HG02938 (cell line): ENCODE measurements around the gene TBCCD1.
"Not testable (repeated sequence)": the region's sequence is repeated elsewhere in the genome, so short reads cannot be mapped to it uniquely, and the experiment has no call there.

Experiments
- ATAC-seq: cut with Tn5 transposase; IDR thresholded peaks from one replicate; pipeline ENCODE4 v1.9.1; 2021; ENCODE audit warnings: mild to moderate bottlenecking, moderate library complexity; ENCODE audit not compliant: unreplicated experiment

TBCCD1 gene

DNA sequence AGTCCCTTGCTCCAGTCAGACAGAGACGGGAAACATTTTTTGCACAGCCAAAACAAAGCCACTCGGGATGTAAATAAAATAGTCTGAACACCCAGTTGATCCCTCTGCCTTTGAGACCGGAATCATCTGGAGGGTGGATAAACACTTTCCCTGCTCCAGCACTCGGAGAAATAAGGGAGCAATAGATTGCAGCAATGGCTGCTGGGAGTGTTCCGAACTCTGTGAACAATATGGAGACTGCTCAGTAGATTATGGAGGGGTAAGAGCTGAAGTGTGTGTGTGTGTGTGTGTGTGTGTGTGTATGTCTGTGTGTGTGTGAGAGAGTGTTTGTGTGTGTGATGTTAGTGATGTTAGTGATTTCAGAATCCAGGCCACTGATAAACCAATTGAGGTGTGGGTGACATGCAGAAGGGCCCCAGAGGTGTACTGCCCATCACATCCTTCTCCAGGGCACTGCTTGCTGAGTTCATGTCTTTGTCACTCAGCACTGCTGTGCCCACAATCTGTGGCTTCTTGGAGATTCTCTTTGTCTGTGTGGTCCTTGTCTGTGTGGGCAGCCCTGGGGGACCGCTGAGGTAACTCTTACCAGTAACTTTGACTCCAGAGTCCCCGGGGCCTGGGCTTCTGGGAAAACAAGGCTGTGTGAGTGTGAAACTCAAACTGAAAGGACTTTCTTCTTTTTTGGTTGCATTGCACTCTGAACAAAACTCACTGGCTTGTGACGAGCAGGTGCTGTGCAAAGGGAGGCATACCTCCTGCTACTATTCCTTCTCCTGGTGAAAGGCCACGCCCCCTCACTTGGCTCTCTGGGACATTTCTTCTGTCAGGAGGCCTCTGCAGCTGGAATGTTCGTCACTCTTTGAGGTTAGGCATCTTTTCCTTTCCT, 45.9 kb downstream of the TBCCD1 start:
- peak; percentile 60 for ATAC-seq

DNA sequence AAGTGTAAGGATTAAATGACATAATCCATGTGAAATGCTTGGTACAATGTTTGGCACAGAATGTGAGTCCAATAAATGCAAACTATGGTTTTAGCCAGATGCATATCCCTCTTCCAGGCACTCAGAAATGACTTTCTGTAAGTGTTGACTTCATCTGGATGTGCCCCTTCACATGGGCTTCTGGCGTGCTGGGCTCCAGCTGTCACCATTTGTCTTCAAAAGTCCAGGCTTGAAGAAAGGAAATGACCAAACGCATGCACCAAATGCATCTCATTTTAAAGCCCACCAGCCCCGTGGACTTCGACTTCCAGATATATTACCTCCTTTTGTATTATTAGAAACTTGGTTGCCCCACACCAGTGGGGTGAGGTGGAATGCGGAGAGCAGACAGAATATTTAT, 46.7 kb downstream of the TBCCD1 start:
- ATAC-seq, result no peak

DNA sequence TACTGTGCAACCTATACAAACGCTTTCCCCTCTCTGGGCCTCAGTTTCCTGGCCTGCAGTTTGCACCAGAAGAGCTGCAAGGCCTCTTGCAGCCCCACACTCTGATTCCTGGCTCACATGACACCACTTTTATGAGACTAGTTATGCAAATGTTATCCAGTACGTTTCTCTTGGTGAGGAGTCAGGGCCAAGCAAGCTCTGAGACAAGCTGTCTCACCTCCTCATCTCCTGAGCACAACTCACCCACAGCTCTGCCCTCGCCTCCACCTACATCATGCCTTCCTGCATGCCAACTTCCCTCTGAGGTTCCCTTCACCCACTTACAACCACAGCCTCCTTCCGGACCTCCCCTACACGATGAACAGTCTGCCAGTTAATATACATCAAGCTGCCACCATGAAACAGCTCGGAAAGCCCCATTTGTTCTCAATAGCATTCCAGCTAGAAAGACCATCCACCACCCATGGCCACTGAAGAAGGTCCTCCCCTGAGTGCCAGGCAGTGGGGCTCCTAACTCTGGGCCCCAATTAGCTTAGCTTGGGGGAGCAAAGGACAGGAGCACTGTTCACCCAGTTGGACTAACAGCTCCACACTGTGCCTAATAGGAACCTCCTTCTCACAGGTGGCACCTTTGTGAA, 48.0 kb downstream of the TBCCD1 start:
- no peak for ATAC-seq

- no peak for ATAC-seq
Observed at GRCh38 chr3:186517218-186517617, 49.9 kb downstream of the TBCCD1 start.

DNA sequence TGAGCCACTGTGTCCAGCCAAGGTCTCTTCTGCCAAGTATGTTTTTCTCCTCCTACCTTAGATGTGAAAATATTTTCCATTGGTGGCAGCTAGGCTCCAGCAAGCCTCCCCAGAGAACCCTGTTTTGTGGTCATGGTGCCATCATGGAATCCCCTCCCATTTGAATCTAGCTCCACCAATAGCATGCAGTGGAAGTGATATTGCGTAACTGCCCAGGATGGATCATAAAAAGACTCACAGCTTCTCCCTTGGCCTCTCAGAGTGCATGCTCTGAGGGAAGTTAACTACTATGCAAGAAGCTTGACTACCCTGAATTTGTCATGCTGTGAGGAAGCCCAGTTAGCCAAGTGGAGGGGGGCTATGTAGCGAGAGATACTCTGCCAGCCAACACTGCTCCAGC, 50.5 kb downstream of the TBCCD1 start:
- ATAC-seq, result no peak

DNA sequence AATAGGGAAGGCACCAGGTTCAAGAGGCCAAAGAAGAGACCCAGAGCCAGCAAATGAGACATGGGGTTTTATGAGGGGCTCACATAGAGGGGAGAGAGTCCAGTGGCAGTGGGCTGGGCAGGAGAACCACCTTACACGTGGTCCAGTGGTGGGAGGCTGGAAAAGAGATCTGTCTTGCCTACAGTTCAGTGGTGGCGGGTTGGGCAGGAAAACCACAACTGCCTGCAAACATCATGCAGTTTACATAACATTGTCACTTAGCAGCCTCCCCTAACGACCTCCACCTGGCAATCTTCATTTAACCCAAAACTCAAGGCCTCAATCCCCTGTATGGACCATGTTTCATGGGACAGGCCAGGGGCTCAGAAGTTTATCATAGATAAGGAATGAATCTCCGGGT, 52.0 kb downstream of the TBCCD1 start:
- no peak for ATAC-seq

GRCh38 chr3:186514296-186515002, 52.7 kb downstream of the TBCCD1 start:
- ATAC-seq, result no peak

GRCh38 chr3:186513386-186513785, 53.8 kb downstream of the TBCCD1 start:
- ATAC-seq, result no peak

DNA sequence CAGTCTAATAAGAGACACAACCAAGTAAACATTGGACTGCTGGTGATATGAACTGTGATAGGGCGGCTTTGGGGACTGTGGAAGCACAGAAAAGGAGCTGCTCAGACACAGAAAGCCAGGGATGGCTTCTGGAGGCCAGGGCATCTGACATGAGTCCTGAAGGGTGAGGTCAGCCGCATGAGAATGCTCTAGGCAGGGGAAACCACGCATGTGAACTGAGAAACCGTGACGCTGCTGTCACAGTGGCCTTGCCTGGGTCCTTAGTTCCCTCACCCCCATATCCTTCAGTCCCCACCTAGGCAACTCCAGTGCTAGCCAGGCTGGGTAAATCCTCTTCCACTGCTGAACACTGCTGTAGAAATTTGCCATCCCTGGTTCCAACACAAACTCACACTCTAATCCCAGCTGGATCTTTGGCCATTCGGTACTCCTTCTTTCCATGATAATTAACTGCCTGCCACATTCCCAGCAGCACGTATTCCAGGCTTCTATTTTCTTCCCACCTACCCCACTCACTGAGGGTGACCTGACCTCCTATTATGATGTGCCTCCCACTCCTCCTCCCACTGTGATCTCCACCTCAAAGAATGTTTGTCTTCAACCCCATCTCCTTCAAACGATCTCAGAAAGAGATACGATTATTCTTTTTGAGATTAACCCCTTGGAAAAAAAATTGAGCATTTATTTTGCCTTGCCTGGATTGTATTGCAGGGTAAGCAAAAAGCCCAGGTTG, 54.4 kb downstream of the TBCCD1 start:
- no peak for ATAC-seq

GRCh38 chr3:186511702-186512101, 55.4 kb downstream of the TBCCD1 start:
- ATAC-seq, result no peak

DNA sequence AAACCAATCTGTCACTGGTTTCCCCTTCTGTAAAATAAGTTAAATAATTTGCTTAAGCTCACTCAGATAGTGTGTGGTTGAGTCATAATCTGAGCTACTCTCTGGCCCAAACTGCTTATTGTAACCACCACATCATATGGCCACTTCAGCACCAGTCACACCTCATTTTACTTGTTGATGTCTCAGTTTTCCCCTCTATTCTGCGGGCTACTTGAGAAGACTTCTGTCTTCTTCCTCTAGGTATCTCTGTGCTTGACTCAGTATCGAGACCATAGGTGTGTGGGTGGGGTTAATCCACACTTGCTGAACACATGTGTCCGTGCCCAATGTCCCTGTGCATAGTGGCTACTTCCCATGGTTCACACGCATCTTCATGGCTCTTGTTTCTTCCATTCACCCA, 55.9 kb downstream of the TBCCD1 start:
- ATAC-seq, result peak; percentile 82

- ATAC-seq, result peak; percentile 21
Observed at GRCh38 chr3:186510374-186511079, 56.6 kb downstream of the TBCCD1 start.

DNA sequence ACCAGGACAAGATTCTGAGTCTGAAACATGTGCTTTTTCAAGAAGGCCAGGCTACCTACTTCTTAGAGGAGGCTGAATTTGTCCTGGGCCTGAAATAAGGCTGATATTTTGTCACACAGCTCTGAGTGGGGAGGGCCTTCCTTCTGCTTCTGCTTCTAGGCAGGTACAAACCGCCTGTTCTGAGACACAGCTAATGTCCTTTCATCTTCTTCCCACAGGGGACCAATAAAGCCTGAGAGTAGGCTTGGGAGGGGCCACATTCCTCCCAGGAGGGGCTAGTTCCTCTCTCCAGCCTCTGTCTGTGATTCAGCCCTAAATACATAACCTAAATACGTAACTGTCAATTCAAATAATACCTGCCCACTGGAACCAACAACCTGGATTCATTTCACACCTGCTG, 57.7 kb downstream of the TBCCD1 start:
- ATAC-seq, result no peak

DNA sequence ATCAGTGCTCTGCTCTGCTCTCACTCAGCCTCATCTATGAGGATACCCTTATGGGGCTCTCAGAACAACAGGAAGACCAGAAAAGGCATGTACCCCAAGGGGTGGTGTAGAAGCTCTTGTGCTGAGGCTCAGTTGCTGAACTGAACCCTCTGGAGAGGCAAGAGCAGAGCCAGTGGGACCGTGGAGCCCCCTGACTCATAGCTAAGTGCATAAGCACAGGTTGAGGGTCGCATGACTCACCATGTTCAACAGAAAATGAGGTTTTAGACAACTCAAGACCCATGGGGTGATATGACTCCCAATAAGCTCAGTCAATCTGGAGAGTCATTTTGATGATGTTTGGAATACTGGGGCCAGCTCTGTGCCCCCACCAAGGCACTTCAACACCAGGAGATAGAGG, 60.3 kb downstream of the TBCCD1 start:
- ATAC-seq, result no peak

- no peak for ATAC-seq
Observed at GRCh38 chr3:186506191-186506739, 60.9 kb downstream of the TBCCD1 start.

- no peak for ATAC-seq
Observed at GRCh38 chr3:186502966-186503712, 64.0 kb downstream of the TBCCD1 start.

- no peak for ATAC-seq
Observed at GRCh38 chr3:186502138-186502948, 64.8 kb downstream of the TBCCD1 start.

GRCh38 chr3:186499949-186500348, 67.2 kb downstream of the TBCCD1 start:
- ATAC-seq, result not testable (repeated sequence)

- ATAC-seq, result not testable (repeated sequence)
Observed at GRCh38 chr3:186498022-186498421, 69.1 kb downstream of the TBCCD1 start.
